Left lung (tissue), 10 donors: Measurements from ENCODE around the gene CAMK2D. TPM values are rescaled to one million over a fixed set of nuclear protein-coding genes. Genes with fewer than 3 reads are reported as not detected.

Source experiments
- ATAC-seq: fragments of 200-7000 bp; cut with Tn5 transposase; one replicate; pipeline ENCODE4 v1.9.1; 2020; ENCODE audit warnings: moderate library complexity
- DNase-seq, 4 donors: peaks; one replicate each; pipeline ENCODE4 v3.0.0-alpha.2; 2013 to 2020
- H3K27ac ChIP-seq, 2 donors: fragments of 200-600 bp; sonication (generic) in 1 of 2; one replicate each; pipeline versions ENCODE4 v1.5.0 to v1.8.0; 2020 to 2021
- H3K27me3 ChIP-seq, 2 donors: fragments of 200-600 bp; sonication (generic) in 1 of 2; one replicate each; pipeline versions ENCODE4 v1.5.0 to v1.8.0; 2020 to 2021
- H3K36me3 ChIP-seq, 2 donors: fragments of 200-600 bp; sonication (generic) in 1 of 2; one replicate each; pipeline versions ENCODE4 v1.5.0 to v1.8.0; 2020 to 2021
- H3K4me1 ChIP-seq, 2 donors: fragments of 200-600 bp; one replicate each; pipeline ENCODE4 v1.8.0; 2021
- H3K4me3 ChIP-seq, 2 donors: fragments of 200-600 bp; sonication (generic) in 1 of 2; one replicate each; pipeline versions ENCODE4 v1.5.0 to v1.8.0; 2020 to 2021; ENCODE audit warnings: mild to moderate bottlenecking in 1 of 2
- H3K9me3 ChIP-seq, 2 donors: fragments of 200-600 bp; sonication (generic) in 1 of 2; one replicate each; pipeline versions ENCODE4 v1.5.0 to v1.8.0; 2020 to 2021
- CTCF ChIP-seq, 2 donors: fragments of 200-600 bp; sonication (generic) in 1 of 2; IDR thresholded peaks; one replicate each; pipeline versions ENCODE4 v1.5.0 to v1.8.0; 2021; ENCODE audit warnings: antibody characterized with exemption in 2 of 2
- intact Hi-C, 2 donors: fragments of 100-400 bp; cut with DNase I; formaldehyde crosslinking; loops; one replicate each; pipeline versions ENCODE4 v1.11.2 to v1.14.2; 2022
- polyA plus RNA-seq, 6 donors: library from polyadenylated mRNA; unstranded; fragments of 120-200 nt; gene quantifications; one replicate each; pipeline ENCODE4 v1.2.1, GENCODE V29; 2013; ENCODE audit not compliant: insufficient read length in 6 of 6
- total RNA-seq, 2 donors: library from RNA; stranded (reverse); fragmentation: NEBNext Ultra II Directional; extraction: Animal tissue kit (Norgen Biotek cat#: 25700); gene quantifications; one replicate each; pipeline ENCODE4 v1.2.1, GENCODE V29; 2021
- donor health status: DM: no; HTN: yes; CAD: no.
- donor health status: DM: no; HTN: no; CAD: no.

CAMK2D gene
- total and polyA plus RNA-seq, 8 donors = 50.3 to 93.2 (median 68.4) TPM

GRCh38 chr4:113587156-113587555 is 174.4 kb downstream of the CAMK2D start:
- TF ChIP-seq CTCF (IDR thresholded peaks at IDR 0.05) = no peak
- no peak overlapping the region for H3K27ac ChIP-seq
- H3K4me3 ChIP-seq = no peak overlapping the region
- H3K27me3 ChIP-seq = no peaks in the 10 kb centered on the region
- H3K4me1 ChIP-seq = peaks cover 0 to under 1% of the 10 kb centered on the region in 2 donors
- DNase-seq = no peak
- intact Hi-C loops = no loop called here
- H3K36me3 ChIP-seq = no peaks in the 10 kb centered on the region
- no peak for ATAC-seq
- H3K9me3 ChIP-seq = no peaks in the 10 kb centered on the region

GRCh38 chr4:113586072-113586471 is 175.5 kb downstream of the CAMK2D start:
- H3K4me1 ChIP-seq = no peaks in the 10 kb centered on the region
- ATAC-seq (no peak), DNase-seq (no peak)
- no peaks in the 10 kb centered on the region for H3K36me3 ChIP-seq
- no peak overlapping the region for H3K4me3 ChIP-seq
- H3K27me3 ChIP-seq = no peaks in the 10 kb centered on the region
- intact Hi-C loops = no loop called here
- no peak overlapping the region for H3K27ac ChIP-seq
- no peaks in the 10 kb centered on the region for H3K9me3 ChIP-seq
- TF ChIP-seq CTCF (IDR thresholded peaks at IDR 0.05) = no peak

GRCh38 chr4:113584407-113585150 is 177.0 kb downstream of the CAMK2D start:
- Histone ChIP-seq H3K27ac (no peak overlapping the region), H3K4me3 (no peak overlapping the region), H3K4me1 (no peaks in the 10 kb centered on the region), H3K9me3 (no peaks in the 10 kb centered on the region), H3K36me3 (no peaks in the 10 kb centered on the region), H3K27me3 (no peaks in the 10 kb centered on the region)
- no peak for TF ChIP-seq CTCF (IDR thresholded peaks at IDR 0.05)
- no peak for ATAC-seq
- intact Hi-C loops = no loop called here
- DNase-seq = no peak

- no peak overlapping the region for H3K27ac ChIP-seq
- H3K4me1 ChIP-seq = no peaks in the 10 kb centered on the region
- DNase-seq (no peak), ATAC-seq (no peak)
- H3K36me3 ChIP-seq = no peaks in the 10 kb centered on the region
- H3K9me3 ChIP-seq = no peaks in the 10 kb centered on the region
- no peaks in the 10 kb centered on the region for H3K27me3 ChIP-seq
- intact Hi-C loops = no loop called here
- no peak overlapping the region for H3K4me3 ChIP-seq
- TF ChIP-seq CTCF (IDR thresholded peaks at IDR 0.05) = no peak
Measured at GRCh38 chr4:113582737-113583136, 178.8 kb downstream of the CAMK2D start.

GRCh38 chr4:113579360-113579759 is 182.2 kb downstream of the CAMK2D start:
- Histone ChIP-seq H3K4me3 (no peak overlapping the region), H3K27ac (no peak overlapping the region), H3K4me1 (peaks cover 7% of the 10 kb centered on the region in 2 donors), H3K36me3 (no peaks in the 10 kb centered on the region), H3K27me3 (no peaks in the 10 kb centered on the region), H3K9me3 (no peaks in the 10 kb centered on the region)
- intact Hi-C loops = no loop called here
- TF ChIP-seq CTCF (IDR thresholded peaks at IDR 0.05) = no peak
- ATAC-seq (no peak), DNase-seq (no peak)
